Measurements from ENCODE around the gene NLRP1. TPM values are rescaled to one million over a fixed set of nuclear protein-coding genes. Genes with fewer than 3 reads are reported as not detected.
"Not testable (repeated sequence)": the region's sequence is repeated elsewhere in the genome, so short reads cannot be mapped to it uniquely, and the experiment has no call there.

NLRP1 gene
- total RNA-seq, 4 donors from 2014 or later, result 15.4 to 19.5 (median 18.0) TPM

- H3K4me1 ChIP-seq, result peaks cover 26 to 37% (median 30%) of the 10 kb centered on the region in 4 donors
- WGBS, result 72% methylated on average over 3 of the region's 3 CpGs
- intact Hi-C loops (cut with DNase I), result no loop called here
- H3K36me3 ChIP-seq, result peaks cover 0 to 25% (median 0%) of the 10 kb centered on the region in 4 donors
- no peak for DNase-seq (ENCODE audit: extremely low spot score)
- TF ChIP-seq CTCF (IDR thresholded peaks at IDR 0.05) (no peak), EP300 (IDR thresholded peaks at IDR 0.05) (no peak)
- H3K27me3 ChIP-seq, result peaks cover 0 to 4% (median 0%) of the 10 kb centered on the region in 4 donors
- no peak overlapping the region for H3K4me3 ChIP-seq
- H3K9me3 ChIP-seq, result no peaks in the 10 kb centered on the region
- no peak overlapping the region for H3K27ac ChIP-seq (replicated peaks in 1 of 4)
These were observed 2.7 kb downstream of the NLRP1 start for GRCh38 chr17:5581655-5582054.

GRCh38 chr17:5580969-5581368 is 3.3 kb downstream of the NLRP1 start:
- no peak overlapping the region for H3K4me3 ChIP-seq
- H3K27ac ChIP-seq (replicated peaks in 1 of 4), result no peak overlapping the region
- 66% methylated on average over 3 of the region's 3 CpGs for WGBS
- DNase-seq (ENCODE audit: extremely low spot score), result no peak
- H3K27me3 ChIP-seq, result no peaks in the 10 kb centered on the region
- no peaks in the 10 kb centered on the region for H3K9me3 ChIP-seq
- intact Hi-C loops (cut with DNase I), result no loop called here
- TF ChIP-seq EP300 (IDR thresholded peaks at IDR 0.05), result no peak
- TF ChIP-seq CTCF (IDR thresholded peaks at IDR 0.05), result no peak
- TF ChIP-seq POLR2AphosphoS5 (IDR thresholded peaks at IDR 0.05), result no peak
- TF ChIP-seq POLR2A (IDR thresholded peaks at IDR 0.05; ENCODE audit: low read depth), result no peak
- H3K36me3 ChIP-seq, result peaks cover 0 to 25% (median 0%) of the 10 kb centered on the region in 4 donors
- H3K4me1 ChIP-seq, result peaks cover 22 to 31% (median 27%) of the 10 kb centered on the region in 4 donors

- Histone ChIP-seq H3K36me3 (peaks cover 0 to 25% (median 0%) of the 10 kb centered on the region in 4 donors), H3K4me3 (no peak overlapping the region), H3K27ac (replicated peaks in 1 of 4) (no peak overlapping the region), H3K27me3 (no peaks in the 10 kb centered on the region), H3K4me1 (peaks cover 16 to 26% (median 25%) of the 10 kb centered on the region in 4 donors), H3K9me3 (no peaks in the 10 kb centered on the region)
- no peak for DNase-seq (ENCODE audit: extremely low spot score)
- TF ChIP-seq POLR2AphosphoS5 (IDR thresholded peaks at IDR 0.05) (no peak), CTCF (IDR thresholded peaks at IDR 0.05) (no peak), EP300 (IDR thresholded peaks at IDR 0.05) (no peak), POLR2A (IDR thresholded peaks at IDR 0.05; ENCODE audit: low read depth) (no peak)
- intact Hi-C loops (cut with DNase I), result no loop called here
These were observed 3.9 kb downstream of the NLRP1 start for GRCh38 chr17:5580367-5580766.

- H3K9me3 ChIP-seq; intact Hi-C loops (cut with DNase I); H3K27ac ChIP-seq (replicated peaks in 1 of 4); H3K27me3 ChIP-seq; H3K4me3 ChIP-seq; DNase-seq (ENCODE audit: extremely low spot score): not testable (repeated sequence)
- WGBS, result 92% methylated on average over 3 of the region's 4 CpGs
- H3K36me3 ChIP-seq, result peaks cover 0 to 25% (median 1%) of the 10 kb centered on the region in 4 donors
- H3K4me1 ChIP-seq, result peaks cover 7 to 14% (median 13%) of the 10 kb centered on the region in 4 donors
These were observed 5.5 kb downstream of the NLRP1 start for GRCh38 chr17:5578768-5579167.

- peaks cover 6 to 18% (median 8%) of the 10 kb centered on the region in 4 donors for H3K36me3 ChIP-seq
- H3K4me3 ChIP-seq; intact Hi-C loops (cut with DNase I): not testable (repeated sequence)
These were observed 11.3 kb downstream of the NLRP1 start for GRCh38 chr17:5573017-5573416.

GRCh38 chr17:5571281-5571680 is 13.0 kb downstream of the NLRP1 start:
- DNase-seq (ENCODE audit: extremely low spot score), result no peak
- H3K27me3 ChIP-seq, result peaks cover 0 to 9% (median 0%) of the 10 kb centered on the region in 4 donors
- H3K27ac ChIP-seq (replicated peaks in 1 of 4), result no peak overlapping the region
- H3K4me3 ChIP-seq, result no peak overlapping the region
- no peaks in the 10 kb centered on the region for H3K4me1 ChIP-seq
- 87% methylated on average over 1 of the region's 1 CpG for WGBS
- H3K9me3 ChIP-seq, result peaks cover 0 to 17% (median 13%) of the 10 kb centered on the region in 4 donors
- no peak for TF ChIP-seq POLR2AphosphoS5 (IDR thresholded peaks at IDR 0.05)
- no peak for TF ChIP-seq EP300 (IDR thresholded peaks at IDR 0.05)
- TF ChIP-seq POLR2A (IDR thresholded peaks at IDR 0.05; ENCODE audit: low read depth), result no peak
- no peak for TF ChIP-seq CTCF (IDR thresholded peaks at IDR 0.05)
- H3K36me3 ChIP-seq, result peaks cover 6 to 18% (median 8%) of the 10 kb centered on the region in 4 donors
- intact Hi-C loops (cut with DNase I), result no loop called here

More at GRCh38 chr17:5573017-5573416, 11.3 kb downstream of the NLRP1 start:
- peaks cover 0 to 17% (median 13%) of the 10 kb centered on the region in 4 donors for H3K9me3 ChIP-seq
- 86% methylated on average over 2 of the region's 7 CpGs for WGBS
- not testable (repeated sequence) for H3K4me1 ChIP-seq; H3K27ac ChIP-seq (replicated peaks in 1 of 4); H3K27me3 ChIP-seq; DNase-seq (ENCODE audit: extremely low spot score)
